GM19438 (cell line): Measurements from ENCODE around the gene GSG1L.

Experiments
- ATAC-seq: cut with Tn5 transposase; IDR thresholded peaks from one replicate; pipeline ENCODE4 v1.9.1; 2021; ENCODE audit warnings: low read depth; ENCODE audit not compliant: unreplicated experiment

Gene GSG1L

DNA sequence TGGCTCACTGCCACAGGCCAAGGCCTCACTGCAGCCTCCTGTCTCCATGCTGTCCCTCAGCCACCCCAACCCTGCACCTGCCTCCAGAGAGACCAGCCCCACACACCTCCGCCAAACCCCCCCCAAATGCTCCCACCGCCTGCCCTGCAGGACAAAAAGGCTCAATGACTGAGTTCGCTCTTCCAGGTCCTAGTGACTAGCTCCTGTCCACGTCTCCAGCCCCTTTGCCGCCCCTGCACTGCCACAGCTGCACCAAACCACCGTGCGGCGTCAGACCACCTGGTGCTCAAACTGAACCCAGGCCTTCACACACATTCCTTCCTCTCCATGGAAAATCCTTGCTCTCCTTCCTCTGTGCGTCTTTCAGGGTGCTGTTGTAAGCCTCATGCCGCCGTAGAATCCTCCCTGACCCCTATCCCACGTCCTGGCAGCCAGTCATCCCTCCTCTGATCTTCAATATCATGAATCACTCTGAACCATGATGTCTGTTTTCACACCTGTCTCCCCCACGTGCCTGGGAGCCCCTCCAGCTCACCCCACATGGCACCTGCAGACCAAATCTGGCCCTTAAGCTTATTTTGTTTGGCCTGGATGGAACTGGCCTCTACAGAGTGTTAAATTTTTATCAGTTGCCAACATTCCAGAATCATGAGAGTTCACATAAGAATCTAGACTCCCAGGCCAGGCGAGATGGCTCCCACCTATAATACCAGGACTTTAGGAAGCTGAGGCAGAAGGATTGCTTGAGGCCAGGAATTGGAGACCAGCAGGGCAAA, 4.3 kb upstream of the GSG1L start:
- ATAC-seq = no peak

GRCh38 chr16:28064706-28065249, 1.3 kb upstream of the GSG1L start:
- no peak for ATAC-seq

- ATAC-seq = no peak
These were observed 636 bp upstream of the GSG1L start for GRCh38 chr16:28064150-28064549.

DNA sequence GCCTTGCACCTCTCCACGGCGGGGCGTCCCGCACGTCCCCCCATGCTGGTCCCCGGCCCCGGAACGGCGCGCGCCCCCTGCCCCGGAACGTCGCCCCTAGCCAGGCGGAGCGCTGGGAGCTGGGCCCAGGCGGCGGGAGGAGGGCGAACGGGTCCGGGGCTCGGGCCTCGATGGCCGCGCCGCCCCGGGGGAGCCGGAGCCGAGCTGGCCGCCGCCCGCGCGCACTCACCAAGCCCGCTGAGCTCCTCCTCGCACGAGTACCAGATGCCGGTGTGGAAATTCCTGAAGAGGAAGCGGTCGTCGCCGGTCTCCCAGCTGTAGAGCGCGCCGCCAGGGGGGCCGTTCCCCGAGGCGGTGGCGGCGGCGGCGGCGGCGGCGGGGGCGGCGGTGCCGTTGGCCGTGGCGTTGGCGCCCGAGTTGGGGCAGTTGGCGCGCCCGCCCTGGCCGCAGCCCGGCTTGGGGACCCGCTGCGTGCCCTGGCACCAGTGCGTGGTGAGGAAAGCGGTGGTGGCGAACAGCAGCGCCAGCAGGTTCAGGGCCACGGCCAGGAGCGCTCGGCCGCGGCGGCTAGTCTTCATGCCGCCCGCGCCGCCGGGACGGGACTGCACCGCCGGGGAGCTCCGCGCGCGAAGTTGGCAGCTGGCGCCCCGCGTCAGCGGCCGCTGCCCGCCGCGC, 530 bp downstream of the GSG1L start:
- no peak for ATAC-seq

GRCh38 chr16:28062261-28062846, 1.2 kb downstream of the GSG1L start:
- ATAC-seq = no peak

GRCh38 chr16:28061352-28062101, 2.0 kb downstream of the GSG1L start:
- no peak for ATAC-seq

- no peak for ATAC-seq
These were observed 3.5 kb downstream of the GSG1L start for GRCh38 chr16:28059841-28060575.

DNA sequence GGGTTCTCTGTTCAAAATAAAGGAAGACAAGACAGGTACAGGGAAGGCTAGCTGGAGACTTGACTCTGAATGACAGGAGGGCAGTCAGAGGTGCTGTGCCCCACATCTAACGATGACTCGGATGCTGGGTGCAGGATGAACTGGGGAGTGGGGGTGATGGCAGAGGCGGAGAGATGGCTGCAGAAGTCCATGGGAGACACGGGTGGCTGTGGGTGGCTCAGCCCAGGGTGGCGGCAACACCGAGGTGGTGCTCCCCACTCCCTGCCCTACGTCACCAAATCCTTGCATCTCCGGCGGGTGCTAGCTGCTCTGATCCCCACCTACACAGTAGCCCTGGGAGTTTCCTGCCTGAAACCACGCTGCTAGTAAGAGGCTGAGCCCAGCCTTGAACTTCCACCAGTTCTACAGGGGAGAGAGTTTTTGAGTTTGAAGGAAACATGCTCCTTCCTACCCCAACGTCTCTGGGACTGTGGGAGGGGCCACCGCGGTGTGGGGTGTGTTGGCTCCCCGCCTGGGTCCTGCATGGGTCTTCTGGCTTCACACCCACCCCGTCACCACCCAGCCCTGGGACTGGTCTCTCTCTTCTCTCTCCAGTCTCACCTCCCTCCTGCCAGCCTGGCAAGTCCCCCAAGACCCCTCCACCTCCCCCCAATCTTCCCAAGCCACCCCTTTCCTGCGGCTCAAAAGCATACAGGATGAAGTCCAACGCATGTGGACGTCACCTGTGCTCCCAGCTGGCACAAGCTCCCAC, 4.5 kb downstream of the GSG1L start:
- ATAC-seq = no peak

DNA sequence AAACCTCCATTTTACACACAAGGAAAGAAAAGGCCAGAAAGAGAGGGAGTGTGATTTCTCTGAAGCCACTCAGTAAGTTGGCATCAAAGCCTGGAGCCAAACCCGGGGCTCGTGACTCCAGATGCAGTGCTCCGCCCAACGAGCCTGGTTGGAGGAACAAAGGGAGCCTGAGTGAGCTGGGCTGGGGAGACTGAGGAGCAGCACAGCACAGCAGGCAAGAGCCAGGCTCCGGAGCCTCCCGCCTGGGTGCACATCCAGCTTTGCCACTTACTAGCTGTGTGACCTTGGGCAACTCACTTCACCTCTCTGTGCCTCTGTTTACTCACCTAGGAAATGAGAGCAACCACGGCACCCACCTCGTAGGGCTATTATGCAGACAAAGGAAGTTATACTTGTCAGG, 5.6 kb downstream of the GSG1L start:
- ATAC-seq = no peak

DNA sequence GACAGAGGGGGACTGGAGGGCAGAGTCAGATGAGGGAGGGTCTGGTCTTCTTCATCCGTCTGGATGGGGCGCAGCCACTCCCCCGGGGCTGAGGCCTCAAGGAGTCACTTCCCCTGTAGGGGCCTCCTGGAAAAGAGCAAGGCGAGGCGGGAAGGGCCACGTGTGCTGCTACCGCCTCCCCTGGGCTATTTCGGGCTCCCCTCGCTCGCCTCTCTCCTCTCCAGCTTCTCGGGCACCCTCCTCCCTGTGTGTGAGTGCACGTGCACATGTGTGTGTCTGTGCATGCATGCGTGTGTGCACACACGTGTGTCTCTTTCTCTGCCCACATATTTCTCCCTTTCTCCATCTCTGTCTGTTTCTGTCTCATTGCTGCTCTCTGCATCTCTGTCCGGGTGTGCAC, 10.1 kb downstream of the GSG1L start:
- ATAC-seq = no peak

- no peak for ATAC-seq
These were observed 11.0 kb downstream of the GSG1L start for GRCh38 chr16:28052274-28053128.

DNA sequence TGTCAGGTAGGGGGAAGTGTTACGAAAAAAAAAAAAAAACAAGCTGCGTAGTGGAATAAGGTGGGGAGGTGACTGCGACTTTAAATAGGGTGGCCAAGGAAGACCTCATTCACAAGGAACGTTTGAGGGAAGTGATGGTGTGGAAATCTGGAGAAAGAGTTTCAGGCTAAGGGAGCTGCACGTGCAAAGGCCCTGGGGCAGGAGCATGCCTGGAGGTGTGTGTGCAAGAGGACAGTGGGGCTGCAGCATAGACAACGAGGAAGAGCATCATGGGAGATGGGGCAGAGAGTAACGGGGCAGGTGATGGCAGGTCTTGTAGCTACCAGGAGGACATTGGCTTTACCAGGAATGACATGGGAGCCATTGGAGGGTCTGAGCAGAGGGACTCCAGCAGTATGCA, 12.0 kb downstream of the GSG1L start:
- ATAC-seq = no peak

DNA sequence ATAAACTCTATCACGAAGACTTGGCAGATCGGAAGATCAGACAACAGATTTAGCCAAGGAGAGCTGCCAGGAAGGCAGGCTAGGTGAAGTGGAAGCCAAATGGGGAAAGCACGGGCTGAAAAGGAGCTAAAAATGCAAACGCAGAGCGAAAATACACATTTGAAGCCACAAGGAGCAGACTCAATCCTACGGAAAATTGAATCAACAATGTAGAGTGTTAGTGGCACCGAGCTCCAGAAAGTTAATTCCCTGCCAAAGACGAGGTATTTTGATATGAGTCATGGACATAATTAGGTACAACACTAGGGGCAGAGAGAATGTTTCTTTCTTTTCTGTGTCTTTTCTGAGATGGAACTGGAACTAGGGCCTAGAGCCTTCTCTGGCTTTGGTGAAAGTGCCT, 20.7 kb downstream of the GSG1L start:
- no peak for ATAC-seq

DNA sequence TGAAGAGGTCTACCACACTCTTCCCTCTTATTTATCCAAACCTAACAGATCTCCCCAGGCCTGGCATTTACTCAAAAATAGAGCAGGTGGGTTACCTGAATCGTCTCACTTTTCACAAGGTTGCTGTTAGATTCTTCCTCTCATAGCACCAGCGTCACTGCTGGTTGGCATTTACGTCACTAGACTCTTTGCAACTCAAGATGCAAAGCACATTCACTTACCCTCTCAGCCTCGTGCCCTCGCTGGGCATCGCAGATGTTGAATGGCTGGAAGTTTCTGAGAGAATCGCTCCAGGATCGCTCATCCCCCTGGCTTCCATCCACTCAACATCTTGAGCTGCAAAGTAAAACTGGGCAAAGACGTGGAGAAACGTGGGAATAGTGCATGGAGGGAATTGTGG, 21.9 kb downstream of the GSG1L start:
- no peak for ATAC-seq

DNA sequence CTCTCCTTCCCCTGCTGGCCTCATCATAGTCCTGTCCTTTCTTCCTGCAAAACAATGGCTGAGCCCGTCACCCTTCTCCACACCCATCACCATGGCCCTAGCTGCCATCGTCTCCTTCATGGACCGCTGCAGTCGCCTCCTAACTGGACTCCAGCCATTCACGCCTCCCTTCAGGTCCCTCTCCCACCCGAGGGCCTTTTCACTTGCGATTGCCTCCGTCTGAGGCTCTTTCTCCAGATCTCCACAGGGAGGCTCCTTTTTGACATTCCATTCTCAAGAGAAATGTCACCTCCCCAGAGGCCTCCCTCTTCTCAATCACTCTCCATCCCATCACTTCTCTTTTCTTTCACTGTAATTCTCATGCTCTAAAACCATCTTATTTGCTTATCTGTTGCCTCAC, 23.5 kb downstream of the GSG1L start:
- ATAC-seq = no peak

GRCh38 chr16:28039493-28039892, 24.0 kb downstream of the GSG1L start:
- ATAC-seq = no peak

DNA sequence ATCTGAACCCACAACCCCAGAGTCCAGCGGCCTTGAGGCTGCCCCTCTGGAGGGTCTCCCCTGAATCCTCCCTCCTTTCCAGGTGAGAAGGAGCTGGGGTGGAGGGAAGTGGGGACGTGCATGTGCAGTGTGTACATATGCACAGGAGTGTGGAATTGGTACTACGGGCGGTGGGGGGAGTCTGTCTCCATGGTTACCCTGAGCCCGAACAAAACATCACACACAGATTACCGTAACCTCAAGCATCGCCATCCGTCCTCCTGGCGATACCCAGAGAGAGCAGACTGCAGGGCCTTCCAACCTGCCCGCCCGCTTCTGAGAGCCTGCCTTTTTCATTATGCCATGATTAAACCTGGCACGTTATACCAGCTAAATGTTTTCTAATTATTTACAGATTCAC, 25.1 kb downstream of the GSG1L start:
- ATAC-seq = no peak

- no peak for ATAC-seq
These were observed 27.6 kb downstream of the GSG1L start for GRCh38 chr16:28035866-28036393.
